OCI-LY3 (cell line): Measurements from ENCODE around the gene SLC25A10.

Experiments used
- CTCF ChIP-seq: fragments of 200-600, 300-600 bp; sonication (generic); IDR thresholded peaks from 2 replicates; pipeline ENCODE4 v1.5.1; 2014; ENCODE audit warnings: antibody characterized with exemption, low read length, low read depth
- EZH2phosphoT487 ChIP-seq: fragments of 200-600 bp; shearing (Covaris generic); IDR thresholded peaks from 2 replicates; pipeline ENCODE4 v1.6.1; 2018; ENCODE audit warnings: antibody characterized with exemption, mixed run types, low read depth

DNA sequence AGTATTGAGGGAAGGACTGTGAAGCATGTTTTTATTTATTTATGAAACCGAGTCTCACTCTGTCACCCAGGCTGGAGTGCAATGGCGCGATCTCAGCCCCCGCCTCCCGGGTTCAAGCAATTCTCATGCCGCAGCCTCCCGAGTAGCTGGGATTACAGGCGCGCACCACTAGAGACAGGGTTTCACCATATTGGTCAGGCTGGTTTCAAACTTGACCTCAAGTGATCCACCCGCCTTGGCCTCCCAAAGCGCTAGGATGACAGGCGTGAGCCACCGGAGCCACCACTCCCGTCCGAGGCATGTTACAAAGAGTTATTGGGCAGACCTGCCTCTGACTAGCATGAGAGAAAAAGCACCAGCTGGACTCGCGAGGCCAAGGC, 5.9 kb upstream of the SLC25A10 start:
- TF ChIP-seq CTCF = no peak
- TF ChIP-seq EZH2phosphoT487 = no peak
